ENCODE data around the gene MYO9B.
"Not testable (repeated sequence)": the region's sequence is repeated elsewhere in the genome, so short reads cannot be mapped to it uniquely, and the experiment has no call there.

Gene MYO9B

GRCh38 chr19:17086834-17087233 lies 11.3 kb downstream of the MYO9B start:
- no peak for DNase-seq

- DNase-seq = no peak
Observed at GRCh38 chr19:17088552-17088951, 13.0 kb downstream of the MYO9B start.

- DNase-seq = peak in 4 of 51 donors; percentile 14 to 20 (median 18)
Observed at GRCh38 chr19:17090583-17090982, 15.0 kb downstream of the MYO9B start.

GRCh38 chr19:17091758-17092333 lies 16.3 kb downstream of the MYO9B start:
- peak in 16 of 51 donors; percentile 7 to 39 (median 18) for DNase-seq

GRCh38 chr19:17092696-17093095 lies 17.1 kb downstream of the MYO9B start:
- DNase-seq = no peak

GRCh38 chr19:17094694-17095093 lies 19.1 kb downstream of the MYO9B start:
- not testable (repeated sequence) for DNase-seq

GRCh38 chr19:17095141-17095919 lies 19.8 kb downstream of the MYO9B start:
- DNase-seq = no peak

- DNase-seq = no peak
Observed at GRCh38 chr19:17097593-17098126, 22.1 kb downstream of the MYO9B start.

- DNase-seq = no peak
Observed at GRCh38 chr19:17098326-17098725, 22.7 kb downstream of the MYO9B start.

- DNase-seq = no peak
Observed at GRCh38 chr19:17101686-17102628, 26.4 kb downstream of the MYO9B start.

GRCh38 chr19:17103177-17103576 lies 27.6 kb downstream of the MYO9B start:
- DNase-seq = no peak

GRCh38 chr19:17104679-17105078 lies 29.1 kb downstream of the MYO9B start:
- no peak for DNase-seq

- DNase-seq = no peak
Observed at GRCh38 chr19:17105556-17105955, 30.0 kb downstream of the MYO9B start.

- not testable (repeated sequence) for DNase-seq
Observed at GRCh38 chr19:17106964-17107363, 31.4 kb downstream of the MYO9B start.

- peak in 28 of 51 donors; percentile 13 to 83 (median 30) for DNase-seq
Observed at GRCh38 chr19:17107546-17108452, 32.2 kb downstream of the MYO9B start.

GRCh38 chr19:17108453-17108784 lies 32.8 kb downstream of the MYO9B start:
- DNase-seq = no peak

GRCh38 chr19:17109300-17109699 lies 33.7 kb downstream of the MYO9B start:
- no peak for DNase-seq

GRCh38 chr19:17109962-17110598 lies 34.5 kb downstream of the MYO9B start:
- DNase-seq = peak in 27 of 51 donors; percentile 5 to 48 (median 28)

- no peak for DNase-seq
Observed at GRCh38 chr19:17110599-17110966, 35.0 kb downstream of the MYO9B start.

GRCh38 chr19:17111766-17112165 lies 36.2 kb downstream of the MYO9B start:
- DNase-seq = no peak
